ENCODE results near the gene CNGB1.

DNA sequence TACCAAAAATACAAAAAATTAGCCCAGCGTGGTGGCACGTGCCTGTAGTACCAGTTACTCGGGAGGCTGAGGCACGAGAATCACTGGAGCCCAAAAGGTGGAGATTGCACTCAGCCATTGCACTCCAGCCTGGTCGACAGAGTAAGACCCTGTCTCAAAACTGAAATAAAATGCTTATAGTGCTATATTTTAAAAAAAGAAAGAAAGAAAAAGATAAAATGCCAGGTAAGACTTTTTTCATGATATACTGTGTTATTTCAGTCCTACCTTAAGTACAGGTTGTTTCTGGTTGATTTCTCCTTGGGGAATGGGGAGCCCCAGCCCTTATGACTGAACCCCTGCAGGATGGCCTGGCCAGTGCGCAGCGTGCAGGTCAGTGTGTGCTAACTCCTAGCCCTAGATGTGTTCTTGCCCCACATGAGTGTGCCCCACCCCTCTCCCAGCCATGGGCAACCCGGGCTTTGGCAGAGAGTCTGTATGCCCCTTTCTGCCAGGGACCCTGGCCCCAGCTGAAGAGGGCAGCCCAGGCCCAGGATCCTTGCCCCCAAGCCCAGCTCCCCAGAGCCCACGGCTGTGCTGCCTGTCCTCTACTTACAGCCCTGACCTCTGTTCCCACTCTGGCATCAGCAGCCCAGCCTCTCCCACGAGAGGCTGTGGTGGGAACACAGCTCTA lies 1.3 kb downstream of the CNGB1 start:
- no peak for TF ChIP-seq POLR2A (IDR thresholded peaks at IDR 0.05)
- no peak for TF ChIP-seq CTCF (IDR thresholded peaks at IDR 0.05)

All from ovary (tissue), 3 donors.